ENCODE data around the gene ARHGAP44.

DNA sequence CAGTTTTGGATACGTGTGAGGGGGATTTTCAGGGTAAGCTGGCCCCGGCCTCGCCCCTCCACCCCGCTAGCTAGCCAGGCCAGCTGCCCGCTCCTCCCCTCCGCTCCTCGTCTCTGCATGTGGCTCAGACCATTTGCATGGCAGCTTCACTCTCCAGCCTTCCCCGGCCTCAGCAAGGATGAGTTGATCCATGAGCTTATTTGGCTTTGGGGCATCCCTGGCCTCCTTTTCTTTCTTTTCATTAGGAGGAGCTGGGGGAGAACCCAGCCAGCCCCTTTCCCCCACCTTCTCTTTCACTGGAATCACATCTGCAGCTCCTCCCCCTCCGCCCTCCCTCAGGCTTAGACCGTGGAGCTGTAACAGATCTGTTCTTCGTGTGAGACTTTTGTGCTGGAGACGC lies 197.8 kb downstream of the ARHGAP44 start:
- TF ChIP-seq CTCF (conservative IDR thresholded peaks at IDR 0.05) (no peak), ZFX (IDR thresholded peaks at IDR 0.05) (no peak)
